BE2C (cell line): ENCODE measurements around the gene ASCC1.

ENCODE experiments used
- DNase-seq: peaks from one replicate; pipeline ENCODE4 v3.0.0-alpha.2; 2020
- H3K27me3 ChIP-seq: fragments of 250-450 bp; sonication (Bioruptor Pico); 2 replicates; pipeline ENCODE4 v1.5.1; 2020; ENCODE audit warnings: mild to moderate bottlenecking
- H3K36me3 ChIP-seq: fragments of 250-450 bp; sonication (Bioruptor Pico); 2 replicates; pipeline ENCODE4 v1.5.1; 2020; ENCODE audit warnings: mild to moderate bottlenecking
- H3K4me1 ChIP-seq: fragments of 250-450 bp; sonication (Bioruptor Pico); 2 replicates; pipeline ENCODE4 v1.5.1; 2020
- H3K4me3 ChIP-seq: 2 replicates; pipeline ENCODE4 v1.5.1; 2011; ENCODE audit warnings: low read depth, low read length
- H3K9me3 ChIP-seq: fragments of 250-450 bp; sonication (Bioruptor Pico); 2 replicates; pipeline ENCODE4 v1.5.1; 2020
- TF ChIP-seq, protein P1 (sequence below): IDR thresholded peaks from 2 replicates; pipeline ENCODE4 v1.5.1; 2012; ENCODE audit warnings: mild to moderate bottlenecking, low read depth, low read length

Gene ASCC1

DNA sequence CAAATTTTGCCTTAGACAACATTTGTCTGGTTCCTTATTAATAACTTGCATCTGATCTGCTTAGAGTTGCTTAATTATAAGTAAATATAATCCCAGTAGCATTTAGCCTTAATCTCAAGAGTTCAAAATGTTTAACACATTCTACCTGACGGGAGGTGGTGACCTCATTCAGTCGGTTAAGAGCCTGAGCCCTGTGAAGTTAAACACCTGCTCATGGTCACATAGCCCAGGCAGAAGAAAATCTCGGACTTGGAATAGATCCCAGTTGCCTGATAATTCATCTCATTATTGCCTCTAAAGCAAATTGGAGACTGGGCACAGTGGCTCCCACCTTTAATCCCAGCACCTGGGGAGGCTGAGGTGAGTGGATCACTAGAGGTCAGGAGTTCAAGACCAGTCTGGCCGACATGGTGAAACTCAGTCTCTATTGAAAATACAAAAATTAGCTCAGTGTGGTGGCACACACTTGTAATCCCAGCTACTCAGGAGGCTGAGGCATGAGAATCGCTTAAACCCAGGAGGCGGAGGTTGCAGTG lies 18.6 kb upstream of the ASCC1 start:
- H3K9me3 ChIP-seq: no peaks in the 10 kb centered on the region
- H3K4me1 ChIP-seq: peaks cover 5% of the 10 kb centered on the region; the same call in 1 of the 2 replicates
- DNase-seq: no peak
- peaks cover 34% of the 10 kb centered on the region for H3K36me3 ChIP-seq
- no peak overlapping the region for H3K4me3 ChIP-seq
- TF ChIP-seq, protein P1, sequence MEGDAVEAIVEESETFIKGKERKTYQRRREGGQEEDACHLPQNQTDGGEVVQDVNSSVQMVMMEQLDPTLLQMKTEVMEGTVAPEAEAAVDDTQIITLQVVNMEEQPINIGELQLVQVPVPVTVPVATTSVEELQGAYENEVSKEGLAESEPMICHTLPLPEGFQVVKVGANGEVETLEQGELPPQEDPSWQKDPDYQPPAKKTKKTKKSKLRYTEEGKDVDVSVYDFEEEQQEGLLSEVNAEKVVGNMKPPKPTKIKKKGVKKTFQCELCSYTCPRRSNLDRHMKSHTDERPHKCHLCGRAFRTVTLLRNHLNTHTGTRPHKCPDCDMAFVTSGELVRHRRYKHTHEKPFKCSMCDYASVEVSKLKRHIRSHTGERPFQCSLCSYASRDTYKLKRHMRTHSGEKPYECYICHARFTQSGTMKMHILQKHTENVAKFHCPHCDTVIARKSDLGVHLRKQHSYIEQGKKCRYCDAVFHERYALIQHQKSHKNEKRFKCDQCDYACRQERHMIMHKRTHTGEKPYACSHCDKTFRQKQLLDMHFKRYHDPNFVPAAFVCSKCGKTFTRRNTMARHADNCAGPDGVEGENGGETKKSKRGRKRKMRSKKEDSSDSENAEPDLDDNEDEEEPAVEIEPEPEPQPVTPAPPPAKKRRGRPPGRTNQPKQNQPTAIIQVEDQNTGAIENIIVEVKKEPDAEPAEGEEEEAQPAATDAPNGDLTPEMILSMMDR: no peak
- H3K27me3 ChIP-seq: no peaks in the 10 kb centered on the region

DNA sequence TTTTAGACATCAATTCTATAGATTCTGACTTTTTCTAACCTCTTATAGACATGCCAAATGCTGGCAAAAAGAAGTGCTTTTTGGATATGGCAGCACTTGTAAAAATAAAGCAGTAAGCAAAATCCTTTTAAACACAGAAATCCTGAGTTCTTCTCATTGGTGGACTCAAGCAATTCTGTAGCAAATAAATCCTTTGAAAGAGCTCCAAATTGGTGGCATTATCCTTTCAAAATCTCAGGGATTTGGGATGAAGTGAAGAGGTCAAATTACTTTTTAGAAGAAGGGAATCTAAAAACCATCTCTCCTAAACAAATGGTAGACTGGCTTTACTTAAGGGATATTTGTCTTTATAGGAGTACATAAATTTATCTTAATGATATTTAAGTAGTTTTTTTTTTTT lies 17.5 kb upstream of the ASCC1 start:
- DNase-seq: no peak
- Histone ChIP-seq H3K9me3 (no peaks in the 10 kb centered on the region), H3K27me3 (no peaks in the 10 kb centered on the region), H3K36me3 (peaks cover 34% of the 10 kb centered on the region), H3K4me3 (no peak overlapping the region), H3K4me1 (peaks cover 7% of the 10 kb centered on the region)
- TF ChIP-seq, protein P1: no peak

DNA sequence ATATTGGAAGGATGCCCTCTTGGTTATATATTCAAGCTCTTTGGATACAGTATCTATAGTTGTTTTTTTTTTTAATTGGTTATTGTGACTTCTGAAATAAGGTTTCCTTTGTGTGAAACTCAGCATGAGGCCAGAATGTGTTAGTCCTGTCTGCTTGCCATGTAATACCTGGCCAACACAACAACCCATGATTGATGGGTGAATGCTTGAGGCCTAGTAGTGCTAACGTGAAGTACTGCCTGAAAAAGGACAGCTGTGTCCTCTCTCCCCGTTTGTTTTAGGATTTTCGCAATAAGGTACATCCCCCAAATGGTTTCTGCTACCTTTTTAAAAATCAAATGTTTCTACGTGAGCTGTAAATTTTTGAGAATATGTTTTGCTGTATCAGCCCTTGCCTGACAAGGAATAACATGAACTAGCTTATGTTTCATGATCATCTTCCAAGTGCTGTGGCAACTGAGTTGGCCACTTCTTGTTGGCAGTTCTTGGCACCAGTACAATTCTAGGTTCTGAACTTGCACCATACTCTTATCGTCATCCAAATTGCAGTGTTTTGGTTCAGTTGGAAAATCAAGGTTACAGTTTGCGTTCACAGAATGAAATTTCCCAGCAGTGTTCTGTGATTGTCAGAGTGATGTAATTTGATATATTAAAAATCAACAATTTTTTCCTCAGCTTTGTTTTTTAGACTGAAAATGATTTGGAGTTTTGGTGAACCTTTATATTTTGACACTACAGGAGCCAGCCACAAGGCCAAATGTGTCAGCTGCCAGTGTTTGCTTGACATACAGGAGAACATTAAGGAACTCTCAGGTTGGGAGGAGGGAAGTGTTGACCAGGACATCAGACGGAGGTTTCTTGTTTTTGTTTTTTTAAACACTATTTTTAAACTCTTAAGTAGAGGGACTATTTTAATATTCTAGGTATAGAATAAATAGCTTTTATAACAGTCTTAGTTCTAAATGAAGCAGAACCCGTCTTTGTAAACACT lies 13.5 kb upstream of the ASCC1 start:
- Histone ChIP-seq H3K36me3 (peaks cover 37% of the 10 kb centered on the region), H3K4me3 (no peak overlapping the region), H3K9me3 (no peaks in the 10 kb centered on the region), H3K4me1 (peaks cover 13% of the 10 kb centered on the region), H3K27me3 (no peaks in the 10 kb centered on the region)
- DNase-seq: no peak
- TF ChIP-seq, protein P1: no peak

DNA sequence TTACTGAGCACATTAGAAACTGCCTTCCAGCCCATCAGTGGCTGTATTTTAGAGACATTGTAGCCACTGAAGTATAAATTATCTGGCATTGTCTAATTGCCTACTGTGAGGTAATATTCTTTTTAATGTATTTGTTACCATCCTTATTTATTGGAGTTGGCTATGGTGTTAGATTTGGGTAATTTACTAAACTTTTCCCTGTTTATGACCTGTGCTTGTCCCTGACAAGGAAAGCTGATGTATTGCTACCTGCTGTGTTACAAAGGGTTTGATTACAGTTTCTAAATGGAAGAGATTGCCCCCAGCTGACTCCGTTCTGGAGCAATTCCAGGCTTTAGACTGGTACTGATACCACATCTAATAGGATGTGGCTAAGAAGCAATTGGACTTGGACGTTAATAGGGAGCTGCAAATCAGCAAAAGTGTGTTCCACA lies 12.3 kb upstream of the ASCC1 start:
- no peaks in the 10 kb centered on the region for H3K27me3 ChIP-seq
- no peak for DNase-seq
- peaks cover 13% of the 10 kb centered on the region for H3K4me1 ChIP-seq
- H3K36me3 ChIP-seq: peaks cover 31% of the 10 kb centered on the region
- H3K4me3 ChIP-seq: no peak overlapping the region
- H3K9me3 ChIP-seq: no peaks in the 10 kb centered on the region
- TF ChIP-seq, protein P1: no peak

DNA sequence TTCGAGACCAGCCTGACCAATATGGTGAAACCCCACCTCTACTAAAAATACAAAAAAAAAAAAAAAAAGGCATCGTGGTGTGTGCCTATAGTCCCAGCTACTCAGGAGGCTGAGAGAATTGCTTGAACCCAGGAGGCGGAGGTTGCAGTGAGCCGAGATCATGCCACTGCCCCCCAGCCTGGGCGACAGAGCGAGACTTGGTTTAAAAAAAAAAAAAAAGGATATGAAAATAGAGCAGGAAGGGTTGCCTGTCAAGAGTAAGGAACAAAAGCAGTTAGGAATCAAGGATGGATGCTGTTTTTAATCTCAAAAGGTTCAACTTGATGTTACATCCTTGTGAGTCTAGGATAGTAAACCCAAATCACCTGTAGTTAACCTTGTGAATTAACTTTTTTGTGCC lies 11.8 kb upstream of the ASCC1 start:
- H3K36me3 ChIP-seq: peaks cover 26% of the 10 kb centered on the region
- DNase-seq: no peak
- no peaks in the 10 kb centered on the region for H3K27me3 ChIP-seq
- no peaks in the 10 kb centered on the region for H3K9me3 ChIP-seq
- H3K4me3 ChIP-seq: no peak overlapping the region
- TF ChIP-seq, protein P1: no peak
- H3K4me1 ChIP-seq: peaks cover 10% of the 10 kb centered on the region
